RCC 7860 (cell line): Measurements from ENCODE around the gene EMX2.
"Not testable (repeated sequence)": the region's sequence is repeated elsewhere in the genome, so short reads cannot be mapped to it uniquely, and the experiment has no call there.

Source experiments
- DNase-seq: peaks from one replicate; pipeline ENCODE4 v3.0.0-alpha.2; 2015; ENCODE audit warnings: low spot score
- FAIRE-seq: peaks from 2 replicates; lab custom pipeline; 2012; peaks lifted over from hg19 to GRCh38; lab: Jason Lieb, UNC

The EMX2 gene

GRCh38 chr10:117542706-117543224 lies at the start of gene EMX2:
Gene EMX2, plus strand, starts transcription at chr10:117542746. Its CDS starts 522 bp downstream, at chr10:117543268.
- FAIRE-seq: no peak
- no peak for DNase-seq

- FAIRE-seq (no peak), DNase-seq (no peak)
These were observed 46.5 kb upstream of the EMX2 start for GRCh38 chr10:117496031-117496430.

- peak; percentile 58 for FAIRE-seq
These were observed 45.9 kb upstream of the EMX2 start for GRCh38 chr10:117496616-117497028.

DNA sequence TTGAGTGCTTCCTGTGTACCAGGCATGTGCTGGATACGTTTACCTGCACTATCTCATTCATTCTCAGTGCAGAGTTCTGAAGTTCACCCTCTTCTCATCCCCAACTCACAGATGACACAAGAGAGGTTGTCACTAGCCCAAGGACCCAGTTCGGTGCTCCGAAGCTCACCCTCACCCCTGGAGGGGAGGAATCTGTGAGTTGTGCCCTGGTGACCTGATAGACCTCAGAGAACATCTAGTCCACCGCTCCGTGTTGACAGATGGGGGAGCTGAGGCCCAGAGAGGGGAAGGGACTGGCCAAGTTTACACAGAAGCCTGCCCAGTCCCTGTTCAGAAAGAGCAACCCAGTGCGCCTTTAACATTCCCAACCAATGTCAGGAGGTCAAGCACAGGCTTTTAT lies 44.8 kb upstream of the EMX2 start:
- no peak for FAIRE-seq
- no peak for DNase-seq

More at GRCh38 chr10:117496616-117497028, 45.9 kb upstream of the EMX2 start:
- DNase-seq: peak; percentile 63

DNA sequence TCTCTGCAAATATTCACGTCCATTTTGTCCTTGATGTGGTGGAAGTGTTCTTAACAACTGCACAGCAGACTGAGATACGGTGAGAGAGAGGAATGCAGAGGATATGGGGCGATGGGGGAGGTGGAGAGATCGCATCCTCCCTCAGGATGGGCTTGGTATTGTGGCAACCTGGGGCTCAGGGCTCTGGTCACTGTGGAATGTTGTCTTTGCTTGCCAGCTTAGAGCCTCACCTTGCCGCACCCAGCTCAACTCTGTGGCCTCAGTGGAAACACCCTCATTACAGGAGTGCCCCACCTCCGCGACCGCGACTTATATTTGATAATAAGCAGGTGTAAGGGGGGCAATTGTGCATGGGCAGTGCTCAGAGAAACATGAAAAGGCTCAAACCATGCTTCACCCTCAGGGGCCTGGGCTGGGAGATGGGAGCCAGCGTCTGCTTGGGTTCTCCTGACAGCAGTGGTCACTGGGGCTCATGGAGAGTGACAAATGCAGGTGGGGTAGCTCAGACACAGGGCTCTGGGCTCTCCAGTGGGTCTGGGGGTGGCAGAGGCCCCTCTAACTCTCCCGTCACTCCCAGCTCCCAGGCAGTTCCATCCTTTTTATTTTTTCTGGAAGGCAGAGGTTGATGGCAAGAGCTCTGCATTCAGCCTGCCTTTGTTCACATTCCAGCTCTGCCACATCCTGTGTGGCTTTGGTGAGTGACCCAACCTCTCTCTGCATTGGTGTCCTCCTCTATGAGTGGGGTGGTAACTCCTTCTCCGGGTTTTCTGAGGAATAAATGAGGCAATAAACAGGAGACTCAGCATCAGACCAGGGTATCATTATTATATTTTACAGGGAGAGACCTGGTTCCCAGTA lies 43.1 kb upstream of the EMX2 start:
- FAIRE-seq: no peak

DNA sequence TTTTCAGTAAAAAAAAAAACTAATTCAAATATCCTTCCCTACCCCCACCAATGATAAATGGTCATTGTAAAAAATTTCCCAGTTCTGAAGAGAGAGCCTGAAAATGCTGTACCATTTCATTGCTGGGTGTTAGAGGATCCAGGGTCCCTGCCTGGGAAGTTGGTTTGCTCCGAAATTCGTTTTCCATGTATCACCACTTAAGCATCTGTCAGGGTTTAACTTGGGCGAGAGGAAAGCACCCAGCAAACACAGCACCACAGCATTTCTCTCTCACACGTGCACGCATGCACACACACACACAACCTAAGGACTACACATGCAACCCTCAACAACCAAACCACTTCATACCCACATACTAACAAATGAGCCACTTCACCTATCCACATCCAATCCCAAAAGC lies 42.1 kb upstream of the EMX2 start:
- DNase-seq (no peak), FAIRE-seq (no peak)

More for the DNA sequence above, 43.1 kb upstream of the EMX2 start:
- DNase-seq: no peak

DNA sequence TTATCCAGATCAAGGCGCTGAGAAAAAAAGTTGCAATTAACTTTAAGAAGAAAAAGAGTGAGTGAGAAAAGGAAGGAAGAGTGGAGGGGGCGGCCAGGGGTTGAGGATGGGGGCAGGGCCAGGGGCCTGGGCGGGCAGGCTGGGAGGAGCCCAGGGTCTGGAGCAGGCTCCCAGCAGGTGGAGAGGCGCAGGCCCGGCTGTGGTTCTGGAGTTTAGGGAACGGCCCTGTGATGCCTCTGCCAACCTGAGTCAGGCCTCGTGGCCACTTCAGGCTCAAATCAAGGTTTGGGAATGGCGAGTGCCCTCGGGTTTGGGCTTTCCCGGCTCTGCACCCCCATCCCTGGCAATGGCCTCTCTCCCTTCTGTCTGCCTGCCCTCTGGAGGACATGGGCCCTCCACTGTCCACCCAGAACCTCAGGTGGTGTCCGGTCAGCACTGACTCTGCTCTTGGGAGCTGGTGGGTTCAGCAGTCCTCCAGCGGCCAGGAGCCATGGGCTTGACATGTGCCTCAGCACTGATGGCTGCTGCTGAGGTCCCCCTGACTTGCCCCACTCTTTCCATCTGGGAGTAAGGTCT lies 41.0 kb upstream of the EMX2 start:
- DNase-seq: no peak

GRCh38 chr10:117502421-117503243 lies 39.9 kb upstream of the EMX2 start:
- no peak for DNase-seq
- FAIRE-seq: no peak

More for the DNA sequence above, 41.0 kb upstream of the EMX2 start:
- no peak for FAIRE-seq

- no peak for FAIRE-seq
- no peak for DNase-seq
These were observed 39.0 kb upstream of the EMX2 start for GRCh38 chr10:117503244-117504205.

DNA sequence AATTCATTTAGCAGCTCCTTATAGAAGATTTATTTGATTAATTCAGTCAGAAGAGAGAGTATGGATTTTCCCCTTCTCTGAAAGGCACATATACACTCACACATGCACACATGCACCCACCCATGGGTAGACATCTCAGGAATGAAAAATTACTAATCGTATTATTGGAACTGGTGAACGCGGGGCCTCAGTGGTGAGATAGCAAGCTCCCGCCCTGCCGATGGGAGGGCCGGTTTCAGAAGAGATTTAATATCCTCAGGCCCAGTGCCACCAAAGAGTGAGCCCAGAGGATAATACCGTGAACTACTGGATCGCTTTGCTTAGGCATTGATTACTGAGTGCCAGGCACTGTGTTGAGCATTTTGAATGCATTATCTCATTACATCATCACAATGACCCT lies 38.0 kb upstream of the EMX2 start:
- no peak for FAIRE-seq
- no peak for DNase-seq

DNA sequence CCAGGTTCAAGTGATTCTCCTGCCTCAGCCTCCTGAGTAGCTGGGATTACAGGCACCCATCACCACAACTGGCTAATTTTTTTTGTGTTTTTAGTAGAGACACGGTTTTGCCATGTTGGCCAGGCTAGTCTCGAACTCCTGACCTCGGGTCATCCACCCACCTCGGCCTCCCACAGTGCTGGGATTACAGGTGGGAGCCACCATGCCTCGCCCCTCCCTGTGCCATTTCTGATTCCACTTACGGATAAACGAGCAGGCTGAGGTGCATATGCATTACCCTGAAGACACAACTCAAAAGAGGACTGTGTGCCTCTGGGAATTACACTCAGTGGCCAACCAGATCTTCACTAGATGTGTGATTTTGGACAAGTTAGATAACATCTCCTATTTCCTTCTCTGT lies 35.5 kb upstream of the EMX2 start:
- not testable (repeated sequence) for FAIRE-seq, DNase-seq

DNA sequence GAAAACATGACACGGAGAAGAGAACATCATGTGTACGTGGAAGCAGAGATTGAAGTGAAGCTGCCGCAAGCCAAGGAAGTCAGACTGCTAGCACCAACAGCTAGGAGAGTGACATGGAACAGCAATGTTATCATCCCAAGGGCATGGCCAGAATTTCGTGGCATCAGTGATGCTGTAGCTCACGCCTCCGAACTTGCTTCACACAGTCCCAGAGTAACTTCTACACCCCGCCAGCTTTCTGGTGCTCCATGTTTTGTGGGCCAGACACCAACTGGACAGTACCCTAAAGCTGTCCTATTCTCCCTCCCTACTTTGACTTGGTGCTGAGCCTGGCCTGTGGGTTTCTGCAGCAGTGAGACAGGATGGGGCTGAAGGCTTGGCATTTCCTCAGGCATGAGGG lies 33.0 kb upstream of the EMX2 start:
- DNase-seq (no peak), FAIRE-seq (no peak)

- FAIRE-seq: no peak
- DNase-seq: no peak
These were observed 30.8 kb upstream of the EMX2 start for GRCh38 chr10:117511601-117512390.

DNA sequence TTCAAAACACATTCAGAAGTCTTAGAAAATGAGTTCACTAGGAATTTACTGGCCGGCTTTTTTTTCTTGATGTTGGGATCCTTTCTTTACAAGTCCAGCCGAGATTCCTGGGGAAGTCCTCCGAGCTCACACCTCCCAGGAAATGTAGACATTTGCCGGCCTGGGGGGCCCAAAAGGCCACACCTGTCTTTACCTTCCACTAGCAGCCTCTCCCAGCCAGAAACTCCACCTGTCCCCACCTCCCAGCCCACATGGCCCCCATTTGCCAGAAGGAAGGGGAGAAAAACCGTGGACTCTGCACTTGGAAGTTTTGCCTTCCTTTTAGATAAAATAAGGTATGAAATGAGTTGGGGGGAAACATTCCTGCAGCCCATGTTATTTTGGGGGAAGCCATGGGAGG lies 27.6 kb upstream of the EMX2 start:
- FAIRE-seq (no peak), DNase-seq (no peak)

DNA sequence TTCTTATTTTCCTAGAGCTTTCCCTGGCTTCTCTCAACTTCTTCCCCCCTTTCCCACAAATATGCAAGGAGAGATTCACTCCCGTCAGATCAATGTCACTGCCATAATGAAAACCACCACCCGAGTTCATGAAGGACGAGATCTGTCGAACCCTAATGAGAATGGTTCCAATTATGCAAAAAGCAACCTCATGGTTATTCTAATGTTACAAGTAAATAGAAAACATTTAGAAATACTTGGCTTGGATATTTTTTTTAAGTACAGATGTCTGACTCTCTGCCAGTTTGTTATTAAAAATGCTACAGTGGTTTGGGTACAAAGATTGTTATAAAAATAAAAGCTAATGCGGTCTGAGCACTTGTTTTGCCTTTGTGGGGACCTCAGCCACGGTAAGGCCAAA lies 25.9 kb upstream of the EMX2 start:
- DNase-seq (no peak), FAIRE-seq (no peak)

DNA sequence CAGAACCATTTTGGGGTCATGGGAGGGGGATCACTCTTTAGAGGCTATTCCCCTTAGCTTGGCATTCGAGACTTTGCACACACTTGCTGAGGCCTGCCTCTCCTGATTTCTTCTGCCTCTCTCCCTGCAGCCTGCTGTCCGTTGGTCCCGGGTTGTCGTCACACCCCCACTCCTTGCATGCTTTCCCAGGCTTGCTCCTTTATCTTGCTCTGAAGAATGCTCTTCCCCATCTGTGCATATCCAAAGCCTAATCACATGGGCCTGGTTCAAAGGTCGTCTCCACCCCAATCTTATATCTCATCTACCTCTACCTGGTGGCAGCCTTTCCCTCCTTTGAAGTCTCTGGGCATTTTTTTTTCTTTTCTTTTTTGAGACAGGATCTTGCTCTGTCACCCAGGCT lies 24.3 kb upstream of the EMX2 start:
- no peak for FAIRE-seq

DNA sequence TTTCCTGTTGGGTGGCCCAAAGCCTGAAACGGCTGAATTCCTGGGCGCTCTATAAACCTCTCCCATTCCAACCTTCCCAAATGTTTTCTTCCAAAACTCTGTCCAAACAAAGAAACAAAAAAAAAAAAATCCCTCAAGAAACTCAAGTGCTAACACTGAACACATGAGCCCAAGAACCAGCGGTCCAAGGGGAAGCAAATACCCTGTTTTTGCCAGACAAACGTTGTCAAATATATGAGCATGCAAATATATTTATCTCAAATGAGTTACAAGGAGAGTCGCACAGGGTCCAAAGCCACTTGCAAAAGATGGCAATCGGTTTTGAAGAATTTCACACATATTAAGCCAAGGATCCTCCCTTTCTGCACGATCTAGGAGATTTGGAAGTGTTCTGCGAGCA lies 23.3 kb upstream of the EMX2 start:
- FAIRE-seq (no peak), DNase-seq (no peak)

More for the DNA sequence above, 24.3 kb upstream of the EMX2 start:
- DNase-seq: no peak

GRCh38 chr10:117519879-117520278 lies 22.7 kb upstream of the EMX2 start:
- FAIRE-seq: no peak

DNA sequence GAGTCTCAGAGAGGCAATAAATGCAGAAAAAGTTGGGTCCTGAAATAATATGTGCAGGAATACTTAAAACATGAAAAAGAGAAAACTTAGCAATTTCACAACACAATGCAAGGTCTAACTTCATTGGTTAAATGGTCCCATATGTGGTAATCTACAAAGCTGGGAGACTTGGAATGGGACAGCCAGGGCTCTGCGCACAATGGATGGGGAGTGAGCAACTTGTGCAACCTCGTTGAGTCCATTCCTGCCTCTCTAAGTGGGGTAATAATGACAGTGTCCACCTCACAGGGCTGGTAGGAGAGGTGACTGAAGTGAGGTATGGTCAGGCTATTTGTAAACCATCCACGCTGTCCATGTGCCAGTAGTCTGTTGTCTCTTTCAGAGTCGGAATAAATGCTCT lies 11.8 kb upstream of the EMX2 start:
- DNase-seq: no peak
- FAIRE-seq: no peak

More at GRCh38 chr10:117519879-117520278, 22.7 kb upstream of the EMX2 start:
- DNase-seq: no peak
